ENCODE data around the gene MACROD1. TPM values are rescaled to one million over a fixed set of nuclear protein-coding genes. Genes with fewer than 3 reads are reported as not detected.
A peak's percentile ranks its signal among the peaks of the same experiment; 100 is the strongest.
"Not testable (repeated sequence)": the region's sequence is repeated elsewhere in the genome, so short reads cannot be mapped to it uniquely, and the experiment has no call there.

The MACROD1 gene
- total RNA-seq, 2 donors from 2014 or later: 50.7 to 59.0 TPM

GRCh38 chr11:63986156-63986931 lies 179.6 kb downstream of the MACROD1 start, which contains the start of gene OTUB1:
OTUB1 (plus strand) TSS chr11:63986438; CDS start chr11:63986457, 19 bp downstream.
- Histone ChIP-seq H3K9me3 (no peaks in the 10 kb centered on the region), H3K27ac (peak within 1 kb of the TSS; percentile 84 to 90), H3K4me3 (peak within 1 kb of the TSS; percentile 99 to 100), H3K27me3 (no peaks in the 10 kb centered on the region), H3K4me1 (peaks cover 0 to 31% of the 10 kb centered on the region in 2 donors), H3K36me3 (peaks cover 21% of the 10 kb centered on the region)
- peak; percentile 91 for DNase-seq (ENCODE audit: low spot score)
- no peak for TF ChIP-seq CTCF (IDR thresholded peaks at IDR 0.05)

DNA sequence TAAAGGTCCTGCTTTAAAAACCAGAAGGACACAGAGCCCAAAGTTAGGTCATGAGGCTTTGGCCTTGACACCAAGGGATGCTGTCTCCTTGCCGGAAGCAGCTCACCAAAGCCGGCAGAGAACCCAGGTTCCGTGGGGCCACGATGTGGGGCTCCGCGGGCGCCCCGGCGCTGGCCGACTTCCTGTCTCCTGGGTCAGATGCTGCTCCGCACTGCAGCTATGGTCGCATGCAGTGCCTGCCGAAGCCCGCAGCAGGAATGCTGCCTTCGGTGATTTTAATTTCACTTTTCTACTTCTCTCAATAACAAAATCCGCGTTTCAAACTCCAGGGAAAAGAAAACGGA lies 180.1 kb downstream of the MACROD1 start:
- Histone ChIP-seq H3K9me3 (no peaks in the 10 kb centered on the region), H3K36me3 (peaks cover 15% of the 10 kb centered on the region), H3K4me3 (peak overlapping the region; percentile 99 to 100), H3K27me3 (no peaks in the 10 kb centered on the region), H3K4me1 (peaks cover 0 to 31% of the 10 kb centered on the region in 2 donors), H3K27ac (peak overlapping the region; percentile 84 to 90)
- DNase-seq (ENCODE audit: low spot score): no peak
- TF ChIP-seq CTCF (IDR thresholded peaks at IDR 0.05): no peak

DNA sequence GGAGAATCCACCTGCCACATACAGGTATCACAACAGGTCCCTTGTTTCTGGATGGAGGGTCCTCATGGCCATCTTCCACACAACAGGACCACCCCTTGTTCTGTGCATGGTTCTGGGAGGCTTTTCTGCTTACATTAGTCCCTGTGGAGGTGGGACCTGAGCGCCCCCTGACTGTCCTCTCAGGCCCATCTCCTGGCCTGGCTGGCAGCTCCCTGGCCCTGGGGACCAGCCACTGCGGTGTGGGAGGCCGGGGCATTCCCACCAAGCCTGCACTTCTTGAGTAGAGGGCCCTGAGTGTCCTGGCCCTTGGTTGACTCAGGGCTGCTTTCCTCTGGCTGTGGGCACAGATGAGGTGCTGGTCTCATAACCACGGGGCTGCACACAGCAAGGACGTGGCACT lies 186.5 kb downstream of the MACROD1 start:
- Histone ChIP-seq H3K27me3 (no peaks in the 10 kb centered on the region), H3K4me3 (no peak overlapping the region), H3K36me3 (peaks cover 12% of the 10 kb centered on the region), H3K9me3 (no peaks in the 10 kb centered on the region), H3K4me1 (peaks cover 0 to 43% of the 10 kb centered on the region in 2 donors), H3K27ac (peak overlapping the region in 1 of 2 donors; percentile 17)
- TF ChIP-seq CTCF (IDR thresholded peaks at IDR 0.05): no peak
- no peak for DNase-seq (ENCODE audit: low spot score)

DNA sequence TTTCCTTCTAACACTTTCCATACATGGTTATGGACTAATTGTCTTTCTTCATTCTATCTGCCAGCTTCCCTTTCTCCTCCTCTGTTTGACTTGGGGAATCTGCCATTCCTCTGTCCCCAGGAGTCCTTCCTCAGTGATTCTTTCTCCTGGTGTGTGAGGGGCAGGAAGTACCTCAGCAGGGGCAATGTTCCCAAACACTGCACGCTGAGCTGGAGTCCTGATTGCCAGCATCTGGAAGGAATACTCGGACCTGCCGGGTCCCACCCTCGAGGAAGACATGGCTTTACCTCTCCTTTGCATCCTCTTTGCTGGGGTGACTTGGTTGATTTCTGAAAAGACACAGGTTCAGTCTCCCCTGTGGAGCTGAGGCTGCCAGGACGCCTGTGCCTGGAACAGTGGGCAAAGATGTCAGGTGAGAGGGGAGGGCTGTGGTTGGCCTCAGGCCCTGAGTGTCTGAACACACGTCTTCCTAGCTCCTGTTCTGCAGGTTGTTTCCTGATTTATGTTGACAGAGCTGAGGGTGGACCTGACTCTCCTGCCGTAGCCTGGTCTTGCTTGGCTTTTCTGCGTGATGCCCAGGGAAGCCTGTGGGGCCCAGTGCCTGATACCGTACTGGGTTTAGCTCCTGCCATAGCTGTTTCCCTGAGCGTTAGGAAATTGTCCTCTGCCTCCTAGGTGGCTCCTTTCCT lies 187.2 kb downstream of the MACROD1 start:
- H3K27me3 ChIP-seq: no peaks in the 10 kb centered on the region
- H3K36me3 ChIP-seq: peaks cover 12% of the 10 kb centered on the region
- peak overlapping the region in 1 of 2 donors; percentile 17 for H3K27ac ChIP-seq
- H3K9me3 ChIP-seq: no peaks in the 10 kb centered on the region
- TF ChIP-seq CTCF (IDR thresholded peaks at IDR 0.05): no peak
- H3K4me3 ChIP-seq: no peak overlapping the region
- peaks cover 0 to 47% of the 10 kb centered on the region in 2 donors for H3K4me1 ChIP-seq
- DNase-seq (ENCODE audit: low spot score): no peak

GRCh38 chr11:63974259-63975143 lies 191.4 kb downstream of the MACROD1 start, which contains the start of gene COX8A:
COX8A (plus strand) TSS chr11:63974620; CDS start chr11:63974681, 61 bp downstream.
- Histone ChIP-seq H3K4me1 (peaks cover 0 to 45% of the 10 kb centered on the region in 2 donors), H3K36me3 (peaks cover 10% of the 10 kb centered on the region)
- TF ChIP-seq CTCF (IDR thresholded peaks at IDR 0.05): peak in 1 of 2 donors; percentile 48

GRCh38 chr11:63973912-63974258 lies 192.0 kb downstream of the MACROD1 start:
- not testable (repeated sequence) for H3K36me3 ChIP-seq; H3K27ac ChIP-seq; H3K27me3 ChIP-seq; H3K9me3 ChIP-seq; DNase-seq (ENCODE audit: low spot score)
- H3K4me3 ChIP-seq: peak overlapping the region in 1 of 2 donors; percentile 81
- H3K4me1 ChIP-seq: peaks cover 0 to 44% of the 10 kb centered on the region in 2 donors

More at GRCh38 chr11:63974259-63975143, 191.4 kb downstream of the MACROD1 start, which contains the start of gene COX8A:
- DNase-seq (ENCODE audit: low spot score): peak; percentile 99
- H3K27me3 ChIP-seq: no peaks in the 10 kb centered on the region
- no peaks in the 10 kb centered on the region for H3K9me3 ChIP-seq
- peak within 1 kb of the TSS; percentile 81 to 85 for H3K4me3 ChIP-seq
- H3K27ac ChIP-seq: peak within 1 kb of the TSS; percentile 98
